GM18499 (cell line): ENCODE measurements around the gene HMX2.
A peak's percentile ranks its signal among the peaks of the same experiment; 100 is the strongest.
"Not testable (repeated sequence)": the region's sequence is repeated elsewhere in the genome, so short reads cannot be mapped to it uniquely, and the experiment has no call there.

Experiments used
- ATAC-seq: cut with Tn5 transposase; IDR thresholded peaks from one replicate; pipeline ENCODE4 v1.9.1; 2021; ENCODE audit warnings: moderate number of reproducible peaks; ENCODE audit not compliant: insufficient read depth, unreplicated experiment

The HMX2 gene

GRCh38 chr10:123150271-123150985 is 2.5 kb downstream of the HMX2 start:
- ATAC-seq = no peak

GRCh38 chr10:123150986-123151736 is 3.2 kb downstream of the HMX2 start:
- no peak for ATAC-seq

GRCh38 chr10:123151737-123152135 is 3.8 kb downstream of the HMX2 start:
- ATAC-seq = no peak

- ATAC-seq = no peak
These were observed 5.7 kb downstream of the HMX2 start for GRCh38 chr10:123153486-123154091.

- ATAC-seq = peak; percentile 74
These were observed 6.3 kb downstream of the HMX2 start, which contains the start of gene BUB3 for GRCh38 chr10:123154092-123154710. TSS of gene BUB3 (plus strand) at chr10:123154402. CDS start at chr10:123154918, 516 bp downstream.

GRCh38 chr10:123154711-123155505 is 7.0 kb downstream of the HMX2 start:
- ATAC-seq = no peak

- no peak for ATAC-seq
These were observed 8.1 kb downstream of the HMX2 start for GRCh38 chr10:123156078-123156477.

GRCh38 chr10:123157210-123157609 is 9.3 kb downstream of the HMX2 start:
- no peak for ATAC-seq

GRCh38 chr10:123158682-123159081 is 10.7 kb downstream of the HMX2 start:
- no peak for ATAC-seq

GRCh38 chr10:123160311-123160980 is 12.5 kb downstream of the HMX2 start:
- no peak for ATAC-seq

GRCh38 chr10:123164319-123164718 is 16.4 kb downstream of the HMX2 start:
- ATAC-seq = no peak

- no peak for ATAC-seq
These were observed 17.6 kb downstream of the HMX2 start for GRCh38 chr10:123165445-123166072.

GRCh38 chr10:123166618-123167017 is 18.7 kb downstream of the HMX2 start:
- ATAC-seq = no peak

GRCh38 chr10:123170961-123171360 is 23.0 kb downstream of the HMX2 start:
- ATAC-seq = no peak

- not testable (repeated sequence) for ATAC-seq
These were observed 23.7 kb downstream of the HMX2 start for GRCh38 chr10:123171616-123172015.

GRCh38 chr10:123175389-123176387 is 27.8 kb downstream of the HMX2 start:
- ATAC-seq = no peak

GRCh38 chr10:123178390-123178789 is 30.5 kb downstream of the HMX2 start:
- ATAC-seq = not testable (repeated sequence)
